Smooth muscle cell (in vitro differentiated cells): ENCODE measurements around the gene ARFIP1. TPM values are rescaled to one million over a fixed set of nuclear protein-coding genes. Genes with fewer than 3 reads are reported as not detected.

Experiments
- DNase-seq: peaks from one replicate; lab custom pipeline; 2025; ENCODE audit not compliant: unreplicated experiment; lab: John Stamatoyannopoulos, UW
- H2AFZ ChIP-seq: fragments of 200-600 bp; sonication (generic); 2 replicates; pipeline ENCODE4 v1.6.0; 2016; ENCODE audit warnings: antibody characterized with exemption, low read depth, mild to moderate bottlenecking
- H3F3A ChIP-seq: fragments of 200-600 bp; sonication (generic); 2 replicates; pipeline ENCODE4 v1.6.0; 2017; ENCODE audit warnings: antibody characterized with exemption, low read depth
- H3K27ac ChIP-seq: fragments of 200-600 bp; sonication (generic); 2 replicates; pipeline ENCODE4 v1.5.1; 2016; ENCODE audit warnings: low read depth, mild to moderate bottlenecking
- H3K27me3 ChIP-seq: fragments of 200-600 bp; sonication (generic); 2 replicates; pipeline ENCODE4 v1.6.1; 2016; ENCODE audit warnings: low read depth, mild to moderate bottlenecking
- H3K36me3 ChIP-seq: fragments of 200-600 bp; sonication (generic); 2 replicates; pipeline ENCODE4 v1.5.1; 2016; ENCODE audit warnings: low read depth
- H3K4me1 ChIP-seq: fragments of 200-600 bp; sonication (generic); 2 replicates; pipeline ENCODE4 v1.5.1; 2016; ENCODE audit warnings: low read depth
- H3K4me2 ChIP-seq: fragments of 200-600 bp; sonication (generic); 2 replicates; pipeline ENCODE4 v1.6.0; 2016; ENCODE audit warnings: mild to moderate bottlenecking
- H3K4me3 ChIP-seq: fragments of 200-600 bp; sonication (generic); 2 replicates; pipeline ENCODE4 v1.5.1; 2016; ENCODE audit warnings: mild to moderate bottlenecking
- H3K79me2 ChIP-seq: fragments of 200-600 bp; sonication (generic); 2 replicates; pipeline ENCODE4 v1.6.0; 2016; ENCODE audit warnings: low read depth, mild to moderate bottlenecking
- H3K9ac ChIP-seq: fragments of 200-600 bp; sonication (generic); 2 replicates; pipeline ENCODE4 v1.6.0; 2016; ENCODE audit warnings: low read depth
- H3K9me3 ChIP-seq: fragments of 200-600 bp; sonication (generic); replicated peaks from 2 replicates; pipeline ENCODE4 v1.5.1; 2016; ENCODE audit warnings: low read depth
- H4K20me1 ChIP-seq: fragments of 200-600 bp; sonication (generic); 2 replicates; pipeline ENCODE4 v1.6.0; 2016; ENCODE audit warnings: low read depth
- WGBS: methylation state at CpG from one replicate; pipeline ENCODE4 v1.1.7; 2016; ENCODE audit warnings: low lambda C conversion rate; 5-methylcytosine and 5-hydroxymethylcytosine counted together
- polyA plus RNA-seq: library from polyadenylated mRNA; unstranded; fragments of >200 nt; fragmentation: Nextera tagmentation; extraction: Ambion mirVana; gene quantifications from 2 replicates; pipeline ENCODE4 v1.2.1, GENCODE V29; 2016
- total RNA-seq: library from RNA; depleted of rRNA; stranded (reverse); fragments of >200 nt; gene quantifications from 2 replicates; pipeline ENCODE4 v1.2.3, GENCODE V29; 2014
- TF ChIP-seq, protein P1 (sequence below): fragments of 200-600 bp; sonication (generic); IDR thresholded peaks from 2 replicates; pipeline ENCODE4 v1.5.1; 2017; ENCODE audit warnings: borderline replicate concordance, mild to moderate bottlenecking, antibody characterized with exemption; ENCODE audit not compliant: insufficient read depth, poor library complexity, severe bottlenecking

Gene ARFIP1
- total and polyA plus RNA-seq, 2 experiments from 2014 or later = 21.3 to 37.7 TPM

DNA sequence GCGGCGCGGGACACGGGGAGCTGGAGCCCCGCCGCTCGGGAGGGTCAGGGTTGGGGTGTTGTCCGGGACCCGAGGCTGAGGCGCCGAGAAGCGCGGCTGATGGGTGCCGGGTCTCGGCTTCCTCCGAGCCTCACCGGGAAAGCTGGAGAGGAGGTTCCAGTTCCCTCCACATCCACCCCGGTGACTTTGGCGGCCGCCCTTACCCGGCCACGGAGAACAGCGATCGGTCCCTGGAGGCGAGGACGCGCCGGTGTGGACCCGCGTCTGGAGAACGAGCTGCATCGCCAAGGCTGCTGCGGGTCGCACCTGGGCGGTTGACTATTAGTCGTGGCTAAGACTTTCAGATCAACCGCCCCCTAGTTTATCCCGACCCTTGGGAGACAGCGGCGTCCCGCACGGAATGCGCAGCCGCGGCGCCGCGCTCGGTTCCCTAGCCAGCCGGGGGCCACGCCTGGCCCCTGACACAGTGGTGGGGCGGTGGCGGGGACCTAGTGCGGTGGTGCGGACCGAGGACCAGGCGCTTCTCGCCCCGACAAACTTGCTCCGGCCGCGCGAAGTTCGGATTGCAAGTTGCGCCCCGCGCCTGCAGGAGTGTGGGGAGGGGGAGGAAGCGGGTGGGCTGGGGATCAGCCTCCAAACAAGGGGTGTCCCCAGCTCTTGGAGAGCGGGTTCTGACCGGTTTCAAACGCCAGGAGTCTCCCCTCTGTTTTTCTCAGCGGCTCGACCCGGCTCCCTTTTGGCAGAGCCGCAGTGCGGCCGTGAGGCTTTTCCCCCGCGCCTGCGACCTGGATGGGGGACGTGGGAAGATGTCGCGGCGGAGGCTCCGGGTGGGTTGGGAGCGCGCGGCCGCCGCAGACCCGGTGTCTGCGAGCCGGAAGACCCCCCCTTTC is 156.9 kb downstream of the ARFIP1 start:
- TF ChIP-seq, protein P1, sequence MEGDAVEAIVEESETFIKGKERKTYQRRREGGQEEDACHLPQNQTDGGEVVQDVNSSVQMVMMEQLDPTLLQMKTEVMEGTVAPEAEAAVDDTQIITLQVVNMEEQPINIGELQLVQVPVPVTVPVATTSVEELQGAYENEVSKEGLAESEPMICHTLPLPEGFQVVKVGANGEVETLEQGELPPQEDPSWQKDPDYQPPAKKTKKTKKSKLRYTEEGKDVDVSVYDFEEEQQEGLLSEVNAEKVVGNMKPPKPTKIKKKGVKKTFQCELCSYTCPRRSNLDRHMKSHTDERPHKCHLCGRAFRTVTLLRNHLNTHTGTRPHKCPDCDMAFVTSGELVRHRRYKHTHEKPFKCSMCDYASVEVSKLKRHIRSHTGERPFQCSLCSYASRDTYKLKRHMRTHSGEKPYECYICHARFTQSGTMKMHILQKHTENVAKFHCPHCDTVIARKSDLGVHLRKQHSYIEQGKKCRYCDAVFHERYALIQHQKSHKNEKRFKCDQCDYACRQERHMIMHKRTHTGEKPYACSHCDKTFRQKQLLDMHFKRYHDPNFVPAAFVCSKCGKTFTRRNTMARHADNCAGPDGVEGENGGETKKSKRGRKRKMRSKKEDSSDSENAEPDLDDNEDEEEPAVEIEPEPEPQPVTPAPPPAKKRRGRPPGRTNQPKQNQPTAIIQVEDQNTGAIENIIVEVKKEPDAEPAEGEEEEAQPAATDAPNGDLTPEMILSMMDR = no peak
- Histone ChIP-seq H2AFZ (no peak overlapping the region), H3K9ac (no peak overlapping the region), H3K27ac (no peak overlapping the region), H3K27me3 (peaks cover 81% of the 10 kb centered on the region), H4K20me1 (no peaks in the 10 kb centered on the region), H3K4me1 (peaks cover 16% of the 10 kb centered on the region), H3K4me2 (peak overlapping the region; percentile 94), H3K4me3 (peak overlapping the region; percentile 82), H3F3A (peaks cover 4% of the 10 kb centered on the region), H3K36me3 (no peaks in the 10 kb centered on the region), H3K79me2 (no peaks in the 10 kb centered on the region), H3K9me3 (no peaks in the 10 kb centered on the region)
- WGBS = under 1% methylated on average over 74 of the region's 93 CpGs
- DNase-seq = no peak

- no peak overlapping the region for H3K27ac ChIP-seq
- TF ChIP-seq, protein P1 = no peak
- no peaks in the 10 kb centered on the region for H3K36me3 ChIP-seq
- H3K4me2 ChIP-seq = peak overlapping the region; percentile 94
- WGBS = 1% methylated on average over 62 of the region's 91 CpGs
- H3K4me3 ChIP-seq = peak overlapping the region; percentile 82
- H3K79me2 ChIP-seq = no peaks in the 10 kb centered on the region
- peaks cover 16% of the 10 kb centered on the region for H3K4me1 ChIP-seq
- peaks cover 4% of the 10 kb centered on the region for H3F3A ChIP-seq
- peak overlapping the region; percentile 49 for H2AFZ ChIP-seq
- no peaks in the 10 kb centered on the region for H4K20me1 ChIP-seq
- no peak overlapping the region for H3K9ac ChIP-seq
- peaks cover 79% of the 10 kb centered on the region for H3K27me3 ChIP-seq
- H3K9me3 ChIP-seq = no peaks in the 10 kb centered on the region
- DNase-seq = no peak
Observed at GRCh38 chr4:152937336-152938236, 157.8 kb downstream of the ARFIP1 start.

- H3F3A ChIP-seq = peaks cover 4% of the 10 kb centered on the region
- no peaks in the 10 kb centered on the region for H3K9me3 ChIP-seq
- peaks cover 16% of the 10 kb centered on the region for H3K4me1 ChIP-seq
- H3K4me3 ChIP-seq = peak overlapping the region; percentile 82
- peak overlapping the region; percentile 49 for H2AFZ ChIP-seq
- DNase-seq = no peak
- TF ChIP-seq, protein P1 = no peak
- H3K4me2 ChIP-seq = peak overlapping the region; percentile 94
- H3K27me3 ChIP-seq = peaks cover 77% of the 10 kb centered on the region
- no peak overlapping the region for H3K9ac ChIP-seq
- H3K36me3 ChIP-seq = no peaks in the 10 kb centered on the region
- no peaks in the 10 kb centered on the region for H4K20me1 ChIP-seq
- no peak overlapping the region for H3K27ac ChIP-seq
- no peaks in the 10 kb centered on the region for H3K79me2 ChIP-seq
- WGBS = 33% methylated on average over 17 of the region's 17 CpGs
Observed at GRCh38 chr4:152938237-152938947, 158.6 kb downstream of the ARFIP1 start.
